ENCODE results near the gene PPFIA4. TPM values are rescaled to one million over a fixed set of nuclear protein-coding genes. Genes with fewer than 3 reads are reported as not detected.

Gene PPFIA4
- total RNA-seq, 1 experiment from 2014 or later = 10.8 TPM

DNA sequence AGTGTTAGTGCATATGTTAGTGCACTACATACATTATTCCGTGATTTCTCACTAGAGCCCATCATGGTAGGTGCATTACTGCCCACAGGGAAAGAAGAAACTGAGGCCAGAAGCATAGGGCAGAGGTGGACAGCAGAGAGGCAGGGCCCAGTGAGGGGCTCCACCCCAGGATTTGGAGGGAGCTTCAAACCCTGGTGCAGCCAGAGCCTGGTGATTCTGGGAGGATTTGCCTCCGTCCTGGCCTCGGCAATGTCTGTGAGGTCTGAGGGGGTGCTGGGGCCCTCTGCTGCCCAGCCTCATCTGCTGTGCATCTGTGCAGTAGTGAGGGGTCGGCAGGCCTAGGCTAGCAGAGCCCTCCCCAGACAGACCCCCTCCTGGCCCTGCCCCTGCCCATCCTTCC is 22.8 kb downstream of the PPFIA4 start:
- BruUV-seq (replicated peaks) = no TSS peak
- H2AFZ ChIP-seq (ENCODE audit: low read depth, low read length, poor library complexity, severe bottlenecking) = no peak overlapping the region
- peaks cover 8 to 20% of the 10 kb centered on the region in 2 experiments for H3K4me1 ChIP-seq (ENCODE audit: control insufficient read depth in 1 of 2, insufficient read depth in 2 of 2, low read length in 2 of 2)
- H3K9me3 ChIP-seq (ENCODE audit: control insufficient read depth in 1 of 2, insufficient read depth in 1 of 2, low read depth in 1 of 2, low read length in 2 of 2) = no peaks in the 10 kb centered on the region
- no peak overlapping the region for H3K9ac ChIP-seq (ENCODE audit: low read length)
- 0 out of 4 replicates have a peak, but pooled peaks cover 0 to 3% of the 10 kb centered on the region in 2 experiments for H3K36me3 ChIP-seq (ENCODE audit: control insufficient read depth in 1 of 2, insufficient read depth in 2 of 2, low read length in 2 of 2)
- no peaks in the 10 kb centered on the region for H4K20me1 ChIP-seq (ENCODE audit: insufficient read depth)
- H3K79me2 ChIP-seq (ENCODE audit: insufficient read depth, low read length) = no peaks in the 10 kb centered on the region
- intact Hi-C loops (cut with micrococcal nuclease) = no loop called here
- POLR2A ChIA-PET = no interaction called here
- H3K4me3 ChIP-seq (replicated peaks in 1 of 2; ENCODE audit: low read depth in 1 of 2, low read length in 2 of 2) = no peak overlapping the region
- no peak for ATAC-seq
- TF ChIP-seq ZFX (IDR thresholded peaks at IDR 0.05) = no peak
- TF ChIP-seq, protein P1, sequence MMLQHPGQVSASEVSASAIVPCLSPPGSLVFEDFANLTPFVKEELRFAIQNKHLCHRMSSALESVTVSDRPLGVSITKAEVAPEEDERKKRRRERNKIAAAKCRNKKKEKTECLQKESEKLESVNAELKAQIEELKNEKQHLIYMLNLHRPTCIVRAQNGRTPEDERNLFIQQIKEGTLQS (IDR thresholded peaks at IDR 0.05) = no peak
- no peak for TF ChIP-seq CBX3 (IDR thresholded peaks at IDR 0.05; ENCODE audit: low read depth)
- TF ChIP-seq, protein P2, sequence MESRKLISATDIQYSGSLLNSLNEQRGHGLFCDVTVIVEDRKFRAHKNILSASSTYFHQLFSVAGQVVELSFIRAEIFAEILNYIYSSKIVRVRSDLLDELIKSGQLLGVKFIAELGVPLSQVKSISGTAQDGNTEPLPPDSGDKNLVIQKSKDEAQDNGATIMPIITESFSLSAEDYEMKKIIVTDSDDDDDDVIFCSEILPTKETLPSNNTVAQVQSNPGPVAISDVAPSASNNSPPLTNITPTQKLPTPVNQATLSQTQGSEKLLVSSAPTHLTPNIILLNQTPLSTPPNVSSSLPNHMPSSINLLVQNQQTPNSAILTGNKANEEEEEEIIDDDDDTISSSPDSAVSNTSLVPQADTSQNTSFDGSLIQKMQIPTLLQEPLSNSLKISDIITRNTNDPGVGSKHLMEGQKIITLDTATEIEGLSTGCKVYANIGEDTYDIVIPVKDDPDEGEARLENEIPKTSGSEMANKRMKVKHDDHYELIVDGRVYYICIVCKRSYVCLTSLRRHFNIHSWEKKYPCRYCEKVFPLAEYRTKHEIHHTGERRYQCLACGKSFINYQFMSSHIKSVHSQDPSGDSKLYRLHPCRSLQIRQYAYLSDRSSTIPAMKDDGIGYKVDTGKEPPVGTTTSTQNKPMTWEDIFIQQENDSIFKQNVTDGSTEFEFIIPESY (IDR thresholded peaks at IDR 0.05; ENCODE audit: extremely low read depth, insufficient replicate concordance, low read length) = no peak
- TF ChIP-seq POLR2A (IDR thresholded peaks at IDR 0.05; ENCODE audit: borderline replicate concordance, extremely low read depth, insufficient read depth, insufficient read length) = no peak
- TF ChIP-seq ZNF274 (IDR thresholded peaks at IDR 0.05; ENCODE audit: low read depth, low read length) = no peak
- TF ChIP-seq ELF1 (IDR thresholded peaks at IDR 0.05; ENCODE audit: borderline replicate concordance, low read depth) = no peak
- TF ChIP-seq EZH2phosphoT487 (IDR thresholded peaks at IDR 0.05; ENCODE audit: borderline replicate concordance) = no peak
- TF ChIP-seq, protein P3, sequence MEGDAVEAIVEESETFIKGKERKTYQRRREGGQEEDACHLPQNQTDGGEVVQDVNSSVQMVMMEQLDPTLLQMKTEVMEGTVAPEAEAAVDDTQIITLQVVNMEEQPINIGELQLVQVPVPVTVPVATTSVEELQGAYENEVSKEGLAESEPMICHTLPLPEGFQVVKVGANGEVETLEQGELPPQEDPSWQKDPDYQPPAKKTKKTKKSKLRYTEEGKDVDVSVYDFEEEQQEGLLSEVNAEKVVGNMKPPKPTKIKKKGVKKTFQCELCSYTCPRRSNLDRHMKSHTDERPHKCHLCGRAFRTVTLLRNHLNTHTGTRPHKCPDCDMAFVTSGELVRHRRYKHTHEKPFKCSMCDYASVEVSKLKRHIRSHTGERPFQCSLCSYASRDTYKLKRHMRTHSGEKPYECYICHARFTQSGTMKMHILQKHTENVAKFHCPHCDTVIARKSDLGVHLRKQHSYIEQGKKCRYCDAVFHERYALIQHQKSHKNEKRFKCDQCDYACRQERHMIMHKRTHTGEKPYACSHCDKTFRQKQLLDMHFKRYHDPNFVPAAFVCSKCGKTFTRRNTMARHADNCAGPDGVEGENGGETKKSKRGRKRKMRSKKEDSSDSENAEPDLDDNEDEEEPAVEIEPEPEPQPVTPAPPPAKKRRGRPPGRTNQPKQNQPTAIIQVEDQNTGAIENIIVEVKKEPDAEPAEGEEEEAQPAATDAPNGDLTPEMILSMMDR (IDR thresholded peaks at IDR 0.05 in 2 of 3, conservative IDR thresholded peaks at IDR 0.05 in 1 of 3; ENCODE audit: borderline replicate concordance in 1 of 3, insufficient read depth in 1 of 3, low read depth in 2 of 3, low read length in 2 of 3) = no peak
- TF ChIP-seq YY1 (IDR thresholded peaks at IDR 0.05; ENCODE audit: extremely low read depth, insufficient replicate concordance, low read depth, low read length) = no peak
- TF ChIP-seq TCF7L2 (IDR thresholded peaks at IDR 0.05; ENCODE audit: borderline replicate concordance, extremely low read depth, insufficient read depth, insufficient read length) = no peak
- no peak for TF ChIP-seq EGR1 (IDR thresholded peaks at IDR 0.05; ENCODE audit: low read depth)
- no peak for TF ChIP-seq SRF (IDR thresholded peaks at IDR 0.05; ENCODE audit: low read depth)
- no peak for TF ChIP-seq SP1 (IDR thresholded peaks at IDR 0.05; ENCODE audit: low read depth)
- no peak for TF ChIP-seq JUND (IDR thresholded peaks at IDR 0.05)
- no peak for TF ChIP-seq POLR2AphosphoS5 (IDR thresholded peaks at IDR 0.05; ENCODE audit: low read depth, low read length)
- TF ChIP-seq, protein P4, sequence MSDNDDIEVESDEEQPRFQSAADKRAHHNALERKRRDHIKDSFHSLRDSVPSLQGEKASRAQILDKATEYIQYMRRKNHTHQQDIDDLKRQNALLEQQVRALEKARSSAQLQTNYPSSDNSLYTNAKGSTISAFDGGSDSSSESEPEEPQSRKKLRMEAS (IDR thresholded peaks at IDR 0.05) = no peak
- TF ChIP-seq CEBPB (IDR thresholded peaks at IDR 0.05; ENCODE audit: low read depth) = no peak
- TF ChIP-seq EZH2 (IDR thresholded peaks at IDR 0.05) = no peak
- TF ChIP-seq RAD21 (IDR thresholded peaks at IDR 0.05; ENCODE audit: low read depth) = no peak
- no peaks in the 10 kb centered on the region for H3K27me3 ChIP-seq (ENCODE audit: insufficient read depth, low read length)
- no peak overlapping the region for H3K4me2 ChIP-seq (ENCODE audit: low read length)
- CTCF ChIA-PET = interaction anchor here (1.4 to 2.4 kb wide), 2 partner anchors 9 to 220 kb away, joined by 4 to 7 read pairs; no protein-coding TSS in a partner anchor
- no peaks in the 10 kb centered on the region for H3K9me2 ChIP-seq (ENCODE audit: insufficient read depth)
- no peak for DNase-seq (ENCODE audit: low read depth, low spot score)
- no peak overlapping the region for H3K27ac ChIP-seq (ENCODE audit: low read depth, low read length)
- RAD21 ChIA-PET (ENCODE audit: low non-redundant PET in 1 of 2, low total read pairs in 2 of 2, uncharacterized antibody in 2 of 2, unreplicated experiment in 2 of 2) = no interaction called here

Data from HCT116 (cell line).